SK-N-SH treated with all-trans-retinoic acid at 6 μM for 48 hours (cell line): ENCODE results near the gene ADD3.

Experiments used
- PATZ1 ChIP-seq: fragments of 250-450 bp; sonication (Bioruptor Pico); IDR thresholded peaks from 2 replicates; pipeline ENCODE4 v1.8.0; 2020; ENCODE audit warnings: mild to moderate bottlenecking, moderate library complexity, borderline replicate concordance
- TCF4 ChIP-seq: fragments of 250-450 bp; sonication (Bioruptor Pico); IDR thresholded peaks from 2 replicates; pipeline ENCODE4 v1.8.0; 2021; ENCODE audit warnings: mild to moderate bottlenecking, moderate library complexity, borderline replicate concordance
- TOX ChIP-seq: fragments of 250-450 bp; sonication (Bioruptor Pico); IDR thresholded peaks from 2 replicates; pipeline ENCODE4 v1.8.0; 2021; ENCODE audit warnings: mild to moderate bottlenecking, moderate library complexity, borderline replicate concordance
- ZFP3 ChIP-seq: fragments of 250-450 bp; sonication (Bioruptor Pico); IDR thresholded peaks from 2 replicates; pipeline ENCODE4 v1.5.0; 2020; ENCODE audit warnings: mild to moderate bottlenecking, moderate library complexity
- ZFP30 ChIP-seq: fragments of 450-650 bp; formaldehyde crosslinking; IDR thresholded peaks from 2 replicates; pipeline ENCODE4 v1.5.0; 2022; ENCODE audit warnings: mild to moderate bottlenecking, moderate library complexity
- TF ChIP-seq, protein P1 (sequence below): fragments of 250-450 bp; sonication (Bioruptor Pico); IDR thresholded peaks from 2 replicates; pipeline ENCODE4 v1.5.1; 2020; ENCODE audit warnings: low read depth, mild to moderate bottlenecking, moderate library complexity

DNA sequence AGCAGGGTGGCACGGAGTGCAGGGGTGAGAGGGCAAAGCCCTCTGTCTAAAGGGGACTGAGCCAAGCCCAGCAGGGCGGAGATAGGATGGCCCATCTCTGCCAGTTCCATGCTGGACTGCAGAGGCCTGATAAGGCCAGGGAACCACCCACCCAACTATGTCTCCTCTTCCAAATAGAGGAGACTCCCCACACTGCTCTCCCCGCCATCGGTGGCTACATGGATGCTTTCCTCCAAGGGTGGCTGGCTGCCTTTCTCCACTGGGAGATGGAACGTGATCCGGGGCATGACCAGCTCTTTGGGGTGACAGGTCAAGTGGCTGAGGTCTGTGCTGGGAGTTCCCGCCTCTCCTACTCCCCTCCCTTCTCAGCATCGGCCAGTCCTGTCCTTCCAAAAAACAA is 141.5 kb downstream of the ADD3 start:
- no peak for TF ChIP-seq PATZ1 (CRISPR knock-in tag)
- no peak for TF ChIP-seq TCF4
- TF ChIP-seq ZFP3 (CRISPR knock-in tag), result no peak
- no peak for TF ChIP-seq ZFP30
- TF ChIP-seq, protein P1, sequence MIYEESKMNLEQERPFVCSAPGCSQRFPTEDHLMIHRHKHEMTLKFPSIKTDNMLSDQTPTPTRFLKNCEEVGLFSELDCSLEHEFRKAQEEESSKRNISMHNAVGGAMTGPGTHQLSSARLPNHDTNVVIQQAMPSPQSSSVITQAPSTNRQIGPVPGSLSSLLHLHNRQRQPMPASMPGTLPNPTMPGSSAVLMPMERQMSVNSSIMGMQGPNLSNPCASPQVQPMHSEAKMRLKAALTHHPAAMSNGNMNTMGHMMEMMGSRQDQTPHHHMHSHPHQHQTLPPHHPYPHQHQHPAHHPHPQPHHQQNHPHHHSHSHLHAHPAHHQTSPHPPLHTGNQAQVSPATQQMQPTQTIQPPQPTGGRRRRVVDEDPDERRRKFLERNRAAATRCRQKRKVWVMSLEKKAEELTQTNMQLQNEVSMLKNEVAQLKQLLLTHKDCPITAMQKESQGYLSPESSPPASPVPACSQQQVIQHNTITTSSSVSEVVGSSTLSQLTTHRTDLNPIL (CRISPR knock-in tag), result no peak
- TF ChIP-seq TOX (CRISPR knock-in tag), result no peak
